GOT3 (cell line): Measurements from ENCODE around the gene NRXN3.

ENCODE experiments used
- DNase-seq: peaks from one replicate; lab custom pipeline; 2025; ENCODE audit warnings: mixed read lengths; lab: John Stamatoyannopoulos, UW

The NRXN3 gene

DNA sequence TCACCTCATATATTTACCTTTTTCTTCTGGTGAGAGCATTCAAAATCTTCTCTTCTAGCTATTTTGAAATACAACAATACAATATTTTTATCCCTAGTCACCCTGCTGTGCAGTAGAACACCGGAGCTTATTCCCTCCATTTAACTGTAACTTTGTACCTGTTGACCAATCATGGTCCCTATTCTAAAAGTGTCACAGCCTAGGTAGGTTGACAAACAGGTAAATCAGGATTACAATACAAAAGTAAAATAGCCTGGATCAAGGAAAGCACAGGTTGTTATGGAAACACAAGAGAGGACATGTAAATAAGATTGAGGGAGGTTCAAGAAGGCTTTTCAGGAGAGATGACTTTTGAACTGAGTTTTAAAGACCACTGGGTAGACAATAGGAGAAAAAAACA is 1370.2 kb downstream of the NRXN3 start:
- DNase-seq = no peak

DNA sequence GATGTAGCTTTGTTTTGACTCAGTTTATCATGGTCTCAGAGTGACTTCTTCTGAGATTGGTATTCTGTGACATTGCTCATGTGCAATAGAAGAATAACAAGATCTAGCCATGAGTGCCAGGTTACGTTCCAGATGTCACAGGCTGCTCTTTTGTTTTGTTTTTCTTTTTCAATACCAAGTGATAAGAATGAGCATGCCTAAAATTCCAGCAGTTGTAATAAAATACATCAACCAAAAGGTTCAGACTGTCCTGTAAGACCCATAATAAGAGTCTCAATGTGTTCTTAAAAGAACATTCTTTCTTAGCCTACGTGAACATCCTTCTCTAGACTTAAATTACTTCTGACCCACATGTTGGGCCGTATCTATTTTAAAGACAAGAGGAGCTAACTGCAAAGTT is 1371.9 kb downstream of the NRXN3 start:
- no peak for DNase-seq

DNA sequence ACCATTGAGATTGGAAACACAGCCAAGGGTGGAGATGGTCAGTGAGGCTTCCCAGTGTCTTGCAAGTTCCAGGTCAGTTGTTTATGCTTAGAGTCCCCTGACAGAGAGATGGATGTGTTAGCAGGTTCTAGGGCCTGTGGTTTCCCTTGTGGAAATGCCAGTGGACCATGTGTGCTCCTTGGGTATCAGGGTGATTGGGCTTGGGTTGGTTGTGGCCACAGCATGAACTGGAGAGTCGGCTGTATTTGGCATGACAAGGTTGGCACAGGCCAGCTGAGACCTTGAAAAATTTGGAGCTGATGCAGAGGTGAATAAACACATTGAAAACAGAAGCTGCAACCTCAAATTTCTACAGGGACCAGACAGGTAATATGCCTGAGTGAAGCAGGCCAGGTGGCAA is 1373.2 kb downstream of the NRXN3 start:
- DNase-seq = no peak

DNA sequence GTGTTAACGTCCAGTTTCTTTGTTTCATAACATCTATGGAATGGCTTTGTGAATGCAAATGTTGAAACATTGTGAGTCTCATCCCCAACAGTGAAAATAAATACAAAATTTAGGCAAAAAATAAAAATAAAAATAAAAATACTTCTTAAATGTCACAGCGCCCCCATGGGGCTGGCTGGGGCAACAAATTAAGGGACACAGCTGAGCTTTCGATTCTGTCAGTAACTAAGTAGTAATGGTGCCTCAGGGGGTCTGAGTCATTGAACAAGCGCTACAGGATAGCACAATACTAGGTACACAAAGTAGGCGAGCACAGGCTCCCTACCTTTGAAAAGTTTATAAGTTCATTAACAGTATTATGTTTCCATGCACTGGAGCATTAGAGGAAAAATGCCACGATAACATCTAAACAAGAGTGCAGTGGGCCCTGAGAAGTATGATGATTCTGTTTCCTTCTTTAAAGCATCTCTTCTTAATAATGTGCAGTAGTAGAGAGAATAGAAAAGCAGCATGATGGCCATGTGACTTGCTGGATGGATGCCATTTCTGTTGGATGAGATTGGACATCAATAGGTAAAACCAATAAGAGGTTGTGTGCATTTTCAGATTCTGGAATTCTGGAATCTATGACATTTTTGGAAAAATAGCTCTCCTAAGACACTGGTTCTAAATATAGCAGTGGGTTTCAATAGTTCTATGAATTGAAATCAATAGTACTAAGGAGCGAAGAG is 1374.0 kb downstream of the NRXN3 start:
- DNase-seq = no peak

DNA sequence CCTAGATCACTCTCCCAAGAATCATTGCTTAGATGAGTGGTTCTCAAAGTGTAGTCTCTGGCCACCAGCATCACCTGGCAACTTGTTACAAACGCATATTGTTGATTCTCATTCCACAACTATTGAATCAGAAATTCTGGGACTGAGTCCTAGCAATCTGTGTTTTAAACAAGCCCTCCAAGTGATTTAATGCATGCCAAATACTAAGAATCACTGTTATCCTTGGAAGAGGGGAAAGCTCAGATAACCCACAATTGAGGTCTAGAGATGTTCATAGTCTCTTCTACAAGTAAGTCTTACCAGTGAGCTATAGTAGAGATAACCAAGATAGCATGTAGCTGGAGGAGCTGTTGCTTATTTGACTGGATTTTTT is 1374.5 kb downstream of the NRXN3 start:
- DNase-seq = no peak

DNA sequence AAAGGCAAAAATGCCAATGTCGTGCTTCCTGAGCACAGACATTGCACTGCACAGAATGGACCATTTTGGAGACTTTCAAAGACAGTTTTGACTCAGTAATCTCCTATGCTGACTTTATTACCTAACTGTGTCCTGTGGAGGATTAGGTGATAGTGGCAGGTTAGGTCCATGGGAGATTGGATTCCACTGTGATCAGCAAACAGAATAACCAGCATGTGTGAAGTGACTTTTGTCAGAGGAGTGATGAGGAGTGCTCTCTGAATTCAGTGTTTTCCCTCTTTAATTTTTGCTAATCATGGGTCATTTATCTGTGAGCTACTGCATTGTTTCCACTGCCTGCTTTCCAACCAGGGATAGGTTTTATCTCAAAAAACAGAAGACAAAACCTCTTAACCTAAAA is 1378.7 kb downstream of the NRXN3 start:
- no peak for DNase-seq

DNA sequence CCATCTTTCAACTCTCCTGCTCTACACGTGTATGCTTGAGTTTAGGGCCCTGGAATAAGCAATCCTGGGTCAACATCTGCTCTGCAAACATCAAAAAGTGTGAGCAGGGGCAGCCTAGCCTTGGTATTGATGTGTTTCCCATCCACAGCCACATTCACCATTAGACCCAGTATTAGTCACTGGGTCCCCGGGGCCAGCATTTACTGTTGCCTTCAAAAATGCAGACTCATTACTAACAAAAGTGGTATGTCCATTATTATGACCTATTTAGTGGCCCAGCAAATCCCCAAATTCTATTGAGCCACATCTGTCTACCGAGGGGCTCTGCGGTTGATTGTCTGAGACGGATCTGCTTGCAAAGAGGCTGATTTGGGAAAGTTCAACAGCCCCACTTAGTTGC is 1379.3 kb downstream of the NRXN3 start:
- DNase-seq = no peak

DNA sequence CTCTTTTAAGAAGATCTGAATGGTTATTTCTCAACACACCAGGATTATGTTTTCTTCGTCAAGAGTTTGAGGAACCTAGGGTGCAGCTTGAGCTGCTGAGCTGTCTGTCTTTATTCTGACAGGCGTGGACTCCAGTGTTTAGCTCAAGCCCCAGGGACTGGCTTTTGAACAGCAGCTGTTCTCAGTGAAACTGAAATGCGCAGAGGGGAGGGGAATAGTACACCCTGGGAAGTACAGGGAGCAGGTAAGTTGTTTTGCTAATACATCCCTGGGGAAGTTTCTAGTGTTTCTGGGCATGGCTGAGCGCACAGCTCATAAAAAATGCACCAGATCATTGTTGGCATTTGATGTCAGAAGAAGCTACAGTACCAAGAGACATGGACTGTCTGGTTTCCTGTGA is 1381.3 kb downstream of the NRXN3 start:
- no peak for DNase-seq

DNA sequence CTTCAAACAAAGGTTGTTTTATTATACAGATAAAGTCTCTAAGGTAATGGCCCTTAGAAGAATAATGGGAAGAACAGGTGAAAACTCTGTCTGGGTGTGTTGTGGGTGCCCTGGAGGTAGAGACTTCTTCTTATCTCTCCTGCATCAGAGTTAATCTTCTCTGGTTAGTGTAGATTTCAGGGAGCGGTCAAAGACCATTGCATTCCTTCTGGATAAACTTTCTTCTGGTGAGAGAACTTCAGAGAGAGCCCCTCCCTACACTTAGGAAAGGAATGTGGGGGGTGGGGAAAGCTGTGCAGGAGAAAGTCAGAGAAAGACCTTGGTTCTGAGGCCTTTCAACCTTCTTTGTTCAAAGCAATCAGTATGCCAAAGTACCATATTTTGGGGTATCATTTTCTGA is 1382.6 kb downstream of the NRXN3 start:
- DNase-seq = no peak

DNA sequence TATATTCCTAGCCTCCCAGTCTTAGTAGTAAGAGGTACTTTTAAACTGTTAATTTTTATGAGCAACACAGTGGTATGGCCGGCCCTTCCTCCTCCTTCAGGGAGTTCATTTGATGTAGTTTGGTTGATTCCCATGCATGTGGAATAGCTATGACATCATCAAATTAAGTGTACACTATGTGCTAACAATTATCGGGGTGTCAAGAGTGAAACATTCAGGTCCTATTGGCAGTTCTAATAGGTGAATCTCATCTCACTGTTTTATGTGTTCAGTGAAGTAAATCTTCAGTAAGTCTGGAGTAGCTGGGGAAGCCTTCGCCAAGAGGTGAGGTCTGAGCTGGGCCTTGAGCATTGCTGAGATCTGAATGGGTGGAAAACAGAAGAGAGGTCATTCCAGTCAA is 1384.6 kb downstream of the NRXN3 start:
- no peak for DNase-seq

DNA sequence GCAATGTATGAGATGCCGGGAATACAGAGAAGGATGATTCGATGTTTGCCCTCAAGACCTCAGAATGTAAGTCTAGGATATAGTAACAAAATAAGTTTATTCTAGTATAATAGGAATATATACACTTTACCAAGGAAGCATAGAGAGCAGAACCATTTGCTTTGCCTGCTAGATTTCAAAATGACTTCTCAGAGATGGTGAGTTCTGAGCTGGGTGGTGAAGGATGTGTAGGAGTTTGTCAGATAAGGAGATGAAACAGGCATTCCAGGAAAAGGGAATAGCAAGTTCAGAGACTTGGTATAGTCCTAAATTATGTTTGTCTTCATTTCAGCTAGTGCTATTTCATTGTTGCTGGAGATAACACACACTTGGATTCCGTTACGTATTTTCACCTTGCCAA is 1385.3 kb downstream of the NRXN3 start:
- DNase-seq = no peak

DNA sequence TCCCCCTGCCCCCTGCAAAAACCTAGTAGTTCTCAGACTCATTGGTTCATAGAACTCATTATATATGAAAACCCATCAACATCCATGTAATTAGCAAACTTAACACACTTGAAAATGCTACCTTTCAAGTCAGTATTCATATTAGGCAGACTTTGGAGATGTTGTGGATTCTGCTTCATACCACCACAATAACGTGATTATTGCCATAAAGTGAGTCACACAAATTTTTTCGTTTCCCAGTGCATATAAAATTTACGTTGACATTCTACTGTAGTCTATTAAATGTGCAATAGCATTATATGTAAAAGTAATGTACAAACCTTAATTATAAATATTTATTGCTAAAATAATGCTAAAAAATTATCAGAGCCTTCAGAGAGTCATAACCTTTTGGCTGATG is 1387.1 kb downstream of the NRXN3 start:
- no peak for DNase-seq

DNA sequence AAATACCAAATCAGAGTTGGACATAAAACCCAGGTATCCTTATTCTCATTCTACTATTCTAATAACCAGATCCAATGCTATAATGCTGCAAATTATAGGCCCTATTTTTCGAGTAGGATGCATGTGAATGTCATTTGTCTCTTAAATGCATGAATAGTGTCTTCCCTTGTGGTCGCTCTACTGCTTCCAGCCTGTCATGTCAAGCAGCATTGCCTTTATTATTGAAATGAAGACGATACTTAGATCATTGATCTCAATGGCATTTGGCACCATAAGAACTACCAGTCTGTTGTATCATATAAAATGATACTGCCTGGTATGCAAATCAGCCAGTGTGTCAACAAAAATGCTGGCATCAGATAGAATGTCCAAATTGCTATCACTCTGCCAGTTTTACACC is 1392.0 kb downstream of the NRXN3 start:
- DNase-seq = no peak

DNA sequence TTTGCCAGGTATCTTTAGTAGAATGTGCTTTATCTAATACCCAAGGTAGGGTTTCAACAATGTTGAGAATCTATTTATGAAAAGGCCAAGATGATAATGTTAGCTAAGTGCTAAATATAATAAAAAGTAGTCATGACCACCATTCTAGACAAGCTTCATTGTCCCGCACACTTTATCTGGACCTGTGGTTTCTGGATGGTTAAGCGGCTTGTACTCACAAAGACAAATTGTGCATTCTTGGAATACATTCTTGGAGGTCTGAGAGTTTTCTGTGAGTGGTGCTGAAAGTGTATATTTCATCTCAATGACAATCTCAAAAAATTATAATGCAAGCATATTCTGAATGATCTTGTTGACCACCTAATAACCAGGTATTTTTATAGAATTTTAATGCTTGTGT is 1394.2 kb downstream of the NRXN3 start:
- no peak for DNase-seq

DNA sequence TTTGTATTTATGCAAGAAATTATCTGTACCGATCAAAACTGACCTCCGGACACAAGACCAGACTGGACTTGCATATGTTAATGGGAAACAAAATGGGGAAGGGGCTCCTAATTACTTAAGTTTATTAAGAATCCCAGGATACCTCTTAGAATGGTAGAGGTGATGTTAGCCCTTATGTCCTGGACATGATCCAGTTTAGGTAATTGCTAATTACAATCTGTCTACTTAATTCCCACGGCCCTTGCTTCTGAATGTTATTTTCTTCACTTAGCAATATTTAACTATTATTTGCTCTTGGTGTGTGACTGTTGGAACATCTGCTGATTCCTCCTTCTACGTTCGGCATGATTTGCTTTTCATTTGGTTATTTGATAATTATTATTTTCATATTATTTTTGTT is 1397.1 kb downstream of the NRXN3 start:
- DNase-seq = no peak

DNA sequence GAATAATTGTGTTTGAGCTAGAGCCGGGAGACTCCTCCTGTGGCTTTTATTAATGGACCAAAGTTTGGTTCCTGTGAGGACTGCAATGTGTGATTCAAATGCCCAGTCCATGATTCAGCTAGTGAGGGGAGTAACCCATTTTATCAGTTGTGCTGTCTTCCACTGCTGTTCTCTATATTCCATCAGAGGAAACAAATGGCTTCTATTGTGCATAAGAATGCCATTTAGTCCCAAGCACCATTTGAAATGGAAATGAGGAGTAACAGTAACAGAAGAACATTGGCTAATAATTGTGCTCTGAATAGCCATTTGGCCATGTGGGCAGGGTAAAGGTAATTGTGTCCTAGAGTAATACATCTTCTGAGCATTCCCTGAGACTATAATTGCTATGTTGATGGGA is 1398.4 kb downstream of the NRXN3 start:
- DNase-seq = no peak

DNA sequence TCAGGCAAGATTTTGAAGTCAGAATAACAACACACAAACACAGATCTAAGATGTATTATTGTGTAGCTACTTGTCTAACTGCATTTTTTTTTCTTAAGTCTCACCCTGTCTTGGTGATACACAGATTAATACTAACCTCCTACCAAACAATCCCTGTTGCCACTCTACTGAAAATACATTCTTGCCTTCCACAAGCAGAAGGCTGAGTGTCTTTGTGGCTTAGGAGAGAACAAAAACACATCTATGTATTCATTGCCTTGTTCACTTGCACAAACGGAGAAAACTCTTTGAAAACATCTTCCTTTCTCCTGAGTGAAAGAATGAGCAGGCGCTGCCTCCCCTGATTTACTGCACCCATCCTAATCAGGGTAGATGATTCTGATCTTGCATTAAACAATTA is 1398.9 kb downstream of the NRXN3 start:
- no peak for DNase-seq

DNA sequence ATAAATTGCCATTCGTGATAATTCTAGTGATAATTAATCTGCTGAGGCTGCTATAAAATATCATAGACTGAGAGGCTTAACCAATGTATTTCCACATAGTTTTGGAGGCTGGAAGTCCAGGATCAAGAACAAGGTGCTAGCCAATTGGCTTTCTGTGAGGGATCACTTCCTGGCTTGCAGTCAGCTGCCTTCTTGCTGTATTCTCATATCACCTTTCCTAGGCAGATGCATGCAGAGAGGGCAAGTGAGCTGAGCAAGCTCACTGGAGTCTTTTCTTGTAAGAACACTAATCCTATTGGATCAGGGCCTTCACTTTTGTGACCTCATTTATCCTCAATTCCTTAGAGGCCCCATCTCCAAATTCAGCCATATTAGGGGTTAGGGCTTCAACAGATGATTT is 1400.5 kb downstream of the NRXN3 start:
- DNase-seq = no peak

DNA sequence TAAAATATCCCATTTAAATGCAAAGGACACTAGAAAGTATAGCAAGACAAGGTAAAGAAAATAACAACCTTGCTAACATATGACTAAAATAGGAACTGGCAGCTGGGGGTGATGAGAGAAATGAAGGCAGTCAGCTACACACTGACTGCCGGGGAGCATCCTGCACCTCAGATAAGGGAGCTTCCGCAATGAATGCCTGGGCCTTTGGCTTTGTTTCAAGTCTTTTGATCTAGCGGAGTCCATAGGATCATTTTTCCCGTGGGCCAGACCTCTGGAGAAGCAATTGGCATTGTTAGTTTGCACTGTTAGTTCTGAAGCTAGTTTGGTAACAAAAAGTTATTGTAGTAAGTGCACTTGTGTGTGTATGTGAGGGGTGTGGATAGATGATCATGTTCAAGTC is 1401.2 kb downstream of the NRXN3 start:
- no peak for DNase-seq

DNA sequence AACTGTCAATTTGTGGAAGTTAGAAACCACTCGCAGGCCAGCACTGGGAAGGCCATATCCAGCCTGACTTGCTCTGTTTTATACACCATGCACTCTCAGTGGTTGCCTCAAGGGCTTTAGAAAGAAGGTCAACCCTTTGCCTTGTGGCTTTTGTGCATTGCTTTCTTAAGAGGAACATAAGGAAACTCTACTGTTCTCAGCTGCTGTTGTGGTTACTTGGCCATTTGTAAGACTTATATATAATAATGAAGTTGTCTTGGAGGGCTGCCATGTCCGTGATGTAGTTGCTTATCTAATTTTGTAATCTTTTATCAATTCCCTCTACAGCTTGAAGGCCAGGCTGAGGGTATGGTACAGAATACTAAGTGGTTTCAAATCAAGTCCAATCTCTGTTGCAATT is 1403.3 kb downstream of the NRXN3 start:
- DNase-seq = no peak

DNA sequence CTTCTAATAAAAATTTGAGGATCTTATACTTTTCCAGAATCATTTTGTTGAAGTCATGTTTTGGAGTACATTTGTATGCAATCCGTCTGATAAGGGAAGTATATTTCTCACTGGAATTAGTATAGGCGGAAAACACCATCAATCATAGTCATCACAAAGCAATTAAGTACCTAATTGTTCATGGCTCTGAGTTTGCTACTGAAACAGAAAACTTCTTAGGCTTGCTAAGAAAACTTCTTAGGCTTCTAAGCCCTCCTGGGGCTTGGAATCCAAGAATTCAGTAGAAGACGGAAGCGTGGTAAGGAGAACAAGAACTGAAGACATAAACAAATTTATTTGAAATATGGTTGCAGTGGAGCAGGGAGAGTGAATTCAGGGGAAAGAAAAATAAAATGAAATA is 1404.9 kb downstream of the NRXN3 start:
- DNase-seq = no peak

DNA sequence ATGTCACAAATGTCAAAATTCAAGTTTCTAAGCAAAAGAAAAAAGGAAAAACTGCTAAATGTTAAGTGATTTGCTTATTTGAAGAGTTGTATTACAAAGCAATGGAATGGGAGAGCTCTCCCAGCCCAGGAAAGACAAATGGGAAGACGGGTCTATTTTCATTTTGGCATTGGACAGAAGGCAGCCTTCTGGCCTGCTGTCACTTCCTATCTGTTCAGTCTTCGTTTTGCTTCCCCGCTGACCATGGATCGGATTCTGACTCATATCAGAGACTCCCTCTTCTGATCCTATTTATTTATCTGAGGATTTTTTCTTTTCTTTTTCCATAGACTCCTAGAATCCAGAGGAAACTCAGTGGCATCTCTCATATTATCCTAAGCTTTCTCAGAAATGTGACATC is 1406.3 kb downstream of the NRXN3 start:
- DNase-seq = no peak

DNA sequence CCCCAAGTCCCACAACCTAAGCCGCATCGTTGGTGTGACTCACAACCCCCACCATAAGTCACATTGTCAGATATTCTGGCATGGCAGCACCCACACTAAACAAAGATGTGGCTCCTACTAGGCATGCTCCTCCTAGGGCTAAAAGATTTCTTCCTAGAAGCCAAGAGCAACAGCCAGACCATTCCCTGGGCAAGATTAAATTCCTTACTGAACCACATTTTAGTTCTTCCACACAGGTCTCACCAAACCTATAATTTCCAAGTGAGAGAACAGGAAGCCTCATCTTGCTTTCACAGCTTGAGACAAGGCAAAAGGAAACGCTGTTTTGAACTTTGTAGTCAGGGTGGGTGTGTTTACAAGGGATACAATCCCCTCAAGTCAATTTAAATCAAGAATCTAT is 1408.3 kb downstream of the NRXN3 start:
- DNase-seq = no peak

DNA sequence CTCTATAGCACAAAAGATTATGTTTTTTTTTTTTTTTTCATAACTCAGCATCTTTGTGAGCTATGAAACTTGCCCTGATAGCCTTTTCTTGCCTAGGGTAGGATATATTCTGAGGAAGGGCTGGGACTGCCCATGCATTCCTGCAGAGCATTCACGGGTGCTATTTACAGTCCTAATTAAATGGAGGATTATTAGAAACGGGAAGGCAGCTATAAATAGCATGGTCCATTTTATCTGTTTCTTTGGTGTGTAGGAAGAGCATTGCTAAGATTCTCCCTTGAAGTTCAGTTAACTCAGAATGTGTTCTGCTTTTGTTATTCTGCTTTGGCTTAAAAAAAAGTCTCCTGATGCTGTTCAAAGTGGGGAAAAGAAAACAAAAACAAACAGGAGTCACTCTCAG is 1410.2 kb downstream of the NRXN3 start:
- no peak for DNase-seq

DNA sequence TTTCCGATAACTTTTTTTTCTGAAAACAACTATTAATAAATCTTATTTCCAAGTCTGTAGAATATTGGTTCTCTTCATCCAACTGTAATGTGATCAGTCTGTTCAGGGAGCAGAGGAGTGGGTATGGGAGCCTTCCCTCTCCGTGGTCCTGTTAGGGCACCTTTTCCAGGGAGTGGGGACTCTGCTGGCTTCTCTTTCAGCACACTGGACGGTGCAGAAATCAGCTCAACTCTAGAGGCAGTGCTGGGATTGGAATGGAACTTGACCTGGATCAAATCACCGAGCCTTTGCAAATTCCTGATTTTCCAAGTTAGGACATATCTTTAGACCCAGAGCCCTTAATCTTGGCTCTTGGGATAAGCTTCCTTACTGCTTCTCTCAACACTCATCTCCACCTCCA is 1410.7 kb downstream of the NRXN3 start:
- no peak for DNase-seq
